ENCODE data around the gene OGDH. TPM values are rescaled to one million over a fixed set of nuclear protein-coding genes. Genes with fewer than 3 reads are reported as not detected.

Gene OGDH
- total and polyA plus RNA-seq, 2 of the 4 experiments (the other 2 are of a cell fraction) = 47.4 to 56.5 TPM

DNA sequence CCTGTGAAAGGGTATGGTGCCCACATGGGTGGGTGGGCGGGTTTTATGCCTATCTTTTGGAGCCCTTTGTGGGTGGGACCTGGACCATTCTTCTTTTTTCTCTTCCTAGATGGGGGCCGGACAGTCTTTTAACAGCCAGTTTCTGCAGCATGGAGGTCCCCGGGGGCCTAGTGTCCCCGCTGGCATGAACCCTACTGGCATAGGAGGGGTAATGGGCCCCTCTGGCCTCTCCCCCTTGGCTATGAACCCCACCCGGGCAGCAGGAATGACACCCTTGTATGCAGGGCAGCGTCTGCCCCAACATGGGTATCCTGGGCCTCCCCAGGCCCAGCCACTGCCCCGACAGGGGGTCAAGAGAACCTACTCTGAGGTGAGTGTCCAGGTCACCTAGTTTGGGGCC lies 151.3 kb downstream of the OGDH start:
- H4K20me1 ChIP-seq (ENCODE audit: insufficient read depth, low read length) = peaks cover 21% of the 10 kb centered on the region
- in situ Hi-C loops (cut with MboI; ENCODE audit: low sequenced_read_pairs) = no loop called here
- ATAC-seq (ENCODE audit: low read depth) = no peak
- no TSS peak for BruUV-seq (replicated peaks)
- H3K14ac ChIP-seq (replicated peaks; ENCODE audit: low read depth, low read length) = no peak overlapping the region
- no peak overlapping the region for H3K56ac ChIP-seq (ENCODE audit: extremely low read depth, insufficient read depth, low read length)
- dilution Hi-C loops (cut with HindIII; ENCODE audit: low sequenced_read_pairs, unreplicated experiment) = no loop called here
- intact Hi-C loops (cut with micrococcal nuclease) = no loop called here
- H4K5ac ChIP-seq (ENCODE audit: low read depth, low read length) = no peak overlapping the region
- no peak overlapping the region for H2BK5ac ChIP-seq (ENCODE audit: low read depth, low read length, poor library complexity, severe bottlenecking)
- peaks cover 7% of the 10 kb centered on the region for H3K9me1 ChIP-seq (ENCODE audit: insufficient read depth, low read length)
- H2AK5ac ChIP-seq (ENCODE audit: low read depth, low read length) = no peak overlapping the region
- H3K9me3 ChIP-seq (ENCODE audit: control insufficient read depth, insufficient read depth, low read length) = no peaks in the 10 kb centered on the region
- H2BK20ac ChIP-seq (ENCODE audit: low read depth, low read length) = no peak overlapping the region
- DNase-seq = no peak
- ChIA-PET POLR2A (ENCODE audit: unreplicated experiment) (no interaction called here), CTCF (no interaction called here)
- H3K23ac ChIP-seq (ENCODE audit: low read depth, low read length) = no peak overlapping the region
- H3K27ac ChIP-seq (ENCODE audit: insufficient read depth, low read length) = no peak overlapping the region
- no peaks in the 10 kb centered on the region for H3K27me3 ChIP-seq (ENCODE audit: control insufficient read depth, insufficient read depth, low read length)
- no peak overlapping the region for H4K8ac ChIP-seq (ENCODE audit: low read depth in 2 of 2, low read length in 2 of 2)
- H2BK120ac ChIP-seq (ENCODE audit: low read depth, low read length) = no peak overlapping the region
- H3K18ac ChIP-seq (ENCODE audit: low read depth, low read length) = no peak overlapping the region
- no peak overlapping the region for H3K4me3 ChIP-seq (ENCODE audit: insufficient read depth, low read depth, low read length)
- no peak overlapping the region for H4K91ac ChIP-seq (ENCODE audit: insufficient read depth, low read depth, low read length)
- WGBS, 2 experiments (ENCODE audit: extremely low coverage in 2 of 2, insufficient read length in 1 of 2) = no CpG with 5 or more reads among the region's 7 CpGs
- H3K4me2 ChIP-seq (ENCODE audit: low read depth, low read length) = no peak overlapping the region
- H2AFZ ChIP-seq (replicated peaks; ENCODE audit: low read length, poor library complexity) = no peak overlapping the region
- H3K9ac ChIP-seq (ENCODE audit: low read depth, low read length) = no peak overlapping the region
- no peak overlapping the region for H2AK9ac ChIP-seq (replicated peaks; ENCODE audit: low read depth, low read length, poor library complexity)
- H3K79me1 ChIP-seq (ENCODE audit: low read depth in 1 of 2, low read length in 2 of 2) = peaks cover 20 to 59% of the 10 kb centered on the region in 2 experiments
- H3K4me1 ChIP-seq (ENCODE audit: control insufficient read depth, insufficient read depth, low read length) = peaks cover 9% of the 10 kb centered on the region; the same call in 1 of the 2 replicates
- no peak overlapping the region for H2BK15ac ChIP-seq (ENCODE audit: low read depth, low read length)
- TF ChIP-seq RAD21 (IDR thresholded peaks at IDR 0.05; ENCODE audit: low read length) (no peak), NFE2L2 (IDR thresholded peaks at IDR 0.05; ENCODE audit: low read depth, low read length) (no peak), RFX5 (IDR thresholded peaks at IDR 0.05; ENCODE audit: low read depth, low read length) (no peak), CTCF (conservative IDR thresholded peaks at IDR 0.05; ENCODE audit: low read depth, low read length) (no peak), FOS (IDR thresholded peaks at IDR 0.05; ENCODE audit: low read depth, low read length) (no peak), CHD1 (IDR thresholded peaks at IDR 0.05; ENCODE audit: low read depth, low read length) (no peak), MXI1 (IDR thresholded peaks at IDR 0.05; ENCODE audit: borderline replicate concordance, low read depth, low read length) (no peak), USF2 (IDR thresholded peaks at IDR 0.05; ENCODE audit: low read depth, low read length) (no peak)
- H3K4ac ChIP-seq (ENCODE audit: low read depth, low read length) = no peak overlapping the region
- H3K36me3 ChIP-seq (ENCODE audit: control insufficient read depth, insufficient read depth, low read length) = peaks cover 51% of the 10 kb centered on the region

Other genes with a start within 250 kb of the OGDH start
- gene NUDCD3, start 116.0 kb upstream of the OGDH start, total RNA-seq (2012; rRNA removed) = 58.3 and 76.0 TPM in 2 replicates
- 37.0 and 49.5 TPM in 2 replicates for gene NUDCD3, start 116.0 kb upstream of the OGDH start, polyA plus RNA-seq (2012; rRNA removed)
- gene NPC1L1, start 65.3 kb upstream of the OGDH start, total RNA-seq (2012; rRNA removed) = not detected in 2 replicates
- 0.03 and 0.07 TPM in 2 replicates for gene NPC1L1, start 65.3 kb upstream of the OGDH start, polyA plus RNA-seq (2012; rRNA removed)
- gene DDX56, start 32.7 kb upstream of the OGDH start, total RNA-seq (2012; rRNA removed) = 56.9 and 67.7 TPM in 2 replicates
- gene DDX56, start 32.7 kb upstream of the OGDH start, polyA plus RNA-seq (2012; rRNA removed) = 58.2 and 59.4 TPM in 2 replicates
- gene TMED4, start 24.4 kb upstream of the OGDH start, total RNA-seq (2012; rRNA removed) = 68.0 and 92.7 TPM in 2 replicates
- gene TMED4, start 24.4 kb upstream of the OGDH start, polyA plus RNA-seq (2012; rRNA removed) = 57.3 and 58.6 TPM in 2 replicates
- 2.8 and 3.0 TPM in 2 replicates for gene ZMIZ2, start 142.2 kb downstream of the OGDH start, total RNA-seq (2012; rRNA removed)
- gene ZMIZ2, start 142.2 kb downstream of the OGDH start, polyA plus RNA-seq (2012; rRNA removed) = 22.9 and 24.0 TPM in 2 replicates
- 3,396 and 3,430 TPM in 2 replicates for gene PPIA, start 190.1 kb downstream of the OGDH start, total RNA-seq (2012; rRNA removed)
- 4,788 and 4,883 TPM in 2 replicates for gene PPIA, start 190.1 kb downstream of the OGDH start, polyA plus RNA-seq (2012; rRNA removed)
- gene H2AZ2, start 241.5 kb downstream of the OGDH start, total RNA-seq (2012; rRNA removed) = 162 and 230 TPM in 2 replicates
- 135 and 156 TPM in 2 replicates for gene H2AZ2, start 241.5 kb downstream of the OGDH start, polyA plus RNA-seq (2012; rRNA removed)

All from IMR-90 (cell line).